IPS DF 4.7 (cell line): ENCODE measurements around the gene AFAP1L2.

Experiments used
- DNase-seq: peaks from one replicate; pipeline ENCODE4 v3.0.0-alpha.2; 2013; ENCODE audit warnings: low spot score; ENCODE audit errors: extremely low read depth

The AFAP1L2 gene

GRCh38 chr10:114313866-114314265 lies 90.4 kb downstream of the AFAP1L2 start:
- DNase-seq: no peak

GRCh38 chr10:114313139-114313538 lies 91.2 kb downstream of the AFAP1L2 start:
- no peak for DNase-seq

- DNase-seq: no peak
Observed at GRCh38 chr10:114311496-114312209, 92.6 kb downstream of the AFAP1L2 start.

GRCh38 chr10:114311023-114311422 lies 93.3 kb downstream of the AFAP1L2 start:
- DNase-seq: no peak

- DNase-seq: no peak
Observed at GRCh38 chr10:114310346-114310745, 94.0 kb downstream of the AFAP1L2 start.

GRCh38 chr10:114309364-114309651 lies 95.0 kb downstream of the AFAP1L2 start:
- no peak for DNase-seq

GRCh38 chr10:114308531-114309363 lies 95.6 kb downstream of the AFAP1L2 start:
- no peak for DNase-seq

- DNase-seq: no peak
Observed at GRCh38 chr10:114307731-114308130, 96.6 kb downstream of the AFAP1L2 start.

- no peak for DNase-seq
Observed at GRCh38 chr10:114306116-114306973, 98.0 kb downstream of the AFAP1L2 start.

- no peak for DNase-seq
Observed at GRCh38 chr10:114305521-114305925, 98.8 kb downstream of the AFAP1L2 start.

GRCh38 chr10:114304571-114305421 lies 99.5 kb downstream of the AFAP1L2 start:
- DNase-seq: no peak

GRCh38 chr10:114304017-114304570 lies 100.2 kb downstream of the AFAP1L2 start:
- peak; percentile 68 for DNase-seq

GRCh38 chr10:114303556-114303955 lies 100.7 kb downstream of the AFAP1L2 start:
- DNase-seq: no peak

GRCh38 chr10:114301951-114302710 lies 102.2 kb downstream of the AFAP1L2 start:
- no peak for DNase-seq

- DNase-seq: no peak
Observed at GRCh38 chr10:114301177-114301576, 103.1 kb downstream of the AFAP1L2 start.

- no peak for DNase-seq
Observed at GRCh38 chr10:114300036-114300645, 104.2 kb downstream of the AFAP1L2 start.

GRCh38 chr10:114297136-114297705 lies 107.1 kb downstream of the AFAP1L2 start:
- no peak for DNase-seq

GRCh38 chr10:114295393-114295792 lies 108.9 kb downstream of the AFAP1L2 start:
- no peak for DNase-seq

- DNase-seq: no peak
Observed at GRCh38 chr10:114294549-114294948, 109.8 kb downstream of the AFAP1L2 start.
